DND-41 (cell line): Measurements from ENCODE around the gene GRM4.

Experiments
- EZH2 ChIP-seq: IDR thresholded peaks from 3 replicates; pipeline ENCODE4 v1.6.1; 2012; ENCODE audit warnings: borderline replicate concordance, low read depth, mild to moderate bottlenecking, moderate library complexity, low read length, inconsistent platforms; ENCODE audit not compliant: severe bottlenecking
- TF ChIP-seq, protein P1 (sequence below): IDR thresholded peaks from 2 replicates; pipeline ENCODE4 v1.5.1; 2012; ENCODE audit warnings: borderline replicate concordance, low read length, moderate library complexity, mild to moderate bottlenecking; ENCODE audit not compliant: poor library complexity, severe bottlenecking; ENCODE audit errors: extremely low read depth

DNA sequence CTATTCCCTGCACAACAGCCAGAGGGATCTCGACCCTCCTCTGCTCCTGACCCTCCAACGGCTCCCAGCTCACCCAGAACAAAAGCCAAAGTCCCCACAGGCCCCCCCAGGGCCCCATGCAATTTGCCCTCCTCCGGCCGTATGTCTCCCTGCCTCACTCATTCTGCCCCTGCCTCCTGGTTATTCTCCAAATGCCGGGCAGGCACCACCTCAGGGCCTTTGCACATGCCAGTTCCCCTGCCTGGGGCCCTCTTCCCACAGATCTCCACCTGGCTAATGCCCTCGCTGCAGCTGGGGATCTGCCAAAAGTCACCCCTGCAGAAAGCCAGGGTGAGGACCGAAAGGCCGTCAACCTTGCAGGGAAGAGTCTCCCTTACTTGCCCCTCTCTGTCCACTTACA lies 66.0 kb downstream of the GRM4 start:
- TF ChIP-seq, protein P1, sequence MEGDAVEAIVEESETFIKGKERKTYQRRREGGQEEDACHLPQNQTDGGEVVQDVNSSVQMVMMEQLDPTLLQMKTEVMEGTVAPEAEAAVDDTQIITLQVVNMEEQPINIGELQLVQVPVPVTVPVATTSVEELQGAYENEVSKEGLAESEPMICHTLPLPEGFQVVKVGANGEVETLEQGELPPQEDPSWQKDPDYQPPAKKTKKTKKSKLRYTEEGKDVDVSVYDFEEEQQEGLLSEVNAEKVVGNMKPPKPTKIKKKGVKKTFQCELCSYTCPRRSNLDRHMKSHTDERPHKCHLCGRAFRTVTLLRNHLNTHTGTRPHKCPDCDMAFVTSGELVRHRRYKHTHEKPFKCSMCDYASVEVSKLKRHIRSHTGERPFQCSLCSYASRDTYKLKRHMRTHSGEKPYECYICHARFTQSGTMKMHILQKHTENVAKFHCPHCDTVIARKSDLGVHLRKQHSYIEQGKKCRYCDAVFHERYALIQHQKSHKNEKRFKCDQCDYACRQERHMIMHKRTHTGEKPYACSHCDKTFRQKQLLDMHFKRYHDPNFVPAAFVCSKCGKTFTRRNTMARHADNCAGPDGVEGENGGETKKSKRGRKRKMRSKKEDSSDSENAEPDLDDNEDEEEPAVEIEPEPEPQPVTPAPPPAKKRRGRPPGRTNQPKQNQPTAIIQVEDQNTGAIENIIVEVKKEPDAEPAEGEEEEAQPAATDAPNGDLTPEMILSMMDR, result no peak
- no peak for TF ChIP-seq EZH2
